ENCODE results near the gene NFATC2IP.

NFATC2IP gene

DNA sequence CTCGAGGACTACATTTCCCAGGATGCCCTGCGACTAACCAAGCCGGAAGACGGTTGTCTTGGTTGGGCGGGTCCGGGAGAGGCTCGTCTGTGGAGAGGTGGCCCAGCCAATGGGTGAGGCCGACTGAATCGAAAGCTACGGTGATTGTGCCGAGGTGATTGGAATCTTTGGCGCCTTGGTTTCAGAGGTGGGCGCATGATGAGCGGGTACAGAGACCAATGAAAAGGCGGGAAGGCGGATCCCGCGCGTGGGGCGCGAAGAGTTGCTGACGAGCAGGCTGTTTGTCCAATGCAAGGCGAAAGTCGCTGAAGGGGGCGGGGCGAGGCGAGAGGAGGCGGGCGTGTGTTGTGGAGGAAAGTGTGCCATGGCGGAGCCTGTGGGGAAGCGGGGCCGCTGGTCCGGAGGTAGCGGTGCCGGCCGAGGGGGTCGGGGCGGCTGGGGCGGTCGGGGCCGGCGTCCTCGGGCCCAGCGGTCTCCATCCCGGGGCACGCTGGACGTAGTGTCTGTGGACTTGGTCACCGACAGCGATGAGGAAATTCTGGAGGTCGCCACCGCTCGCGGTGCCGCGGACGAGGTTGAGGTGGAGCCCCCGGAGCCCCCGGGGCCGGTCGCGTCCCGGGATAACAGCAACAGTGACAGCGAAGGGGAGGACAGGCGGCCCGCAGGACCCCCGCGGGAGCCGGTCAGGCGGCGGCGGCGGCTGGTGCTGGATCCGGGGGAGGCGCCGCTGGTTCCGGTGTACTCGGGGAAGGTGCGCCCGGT is at the start of gene NFATC2IP:
Gene NFATC2IP, plus strand, starts transcription at position 290 of the 762 bp plus-strand sequence. Its CDS starts 75 bp downstream, at position 365.
- DNase-seq (ENCODE audit: low read depth): peak; percentile 99

DNA sequence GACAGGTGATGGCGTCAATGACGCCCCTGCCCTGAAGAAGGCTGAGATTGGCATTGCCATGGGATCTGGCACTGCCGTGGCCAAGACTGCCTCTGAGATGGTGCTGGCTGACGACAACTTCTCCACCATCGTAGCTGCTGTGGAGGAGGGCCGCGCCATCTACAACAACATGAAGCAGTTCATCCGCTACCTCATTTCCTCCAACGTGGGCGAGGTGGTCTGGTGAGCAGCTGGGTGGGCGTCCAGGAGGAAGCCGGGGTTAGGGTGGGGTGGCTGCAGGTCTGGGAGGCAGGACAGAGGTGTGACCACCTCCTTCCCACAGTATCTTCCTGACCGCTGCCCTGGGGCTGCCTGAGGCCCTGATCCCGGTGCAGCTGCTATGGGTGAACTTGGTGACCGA is 48.9 kb upstream of the NFATC2IP start:
- DNase-seq (ENCODE audit: low read depth): no peak

DNA sequence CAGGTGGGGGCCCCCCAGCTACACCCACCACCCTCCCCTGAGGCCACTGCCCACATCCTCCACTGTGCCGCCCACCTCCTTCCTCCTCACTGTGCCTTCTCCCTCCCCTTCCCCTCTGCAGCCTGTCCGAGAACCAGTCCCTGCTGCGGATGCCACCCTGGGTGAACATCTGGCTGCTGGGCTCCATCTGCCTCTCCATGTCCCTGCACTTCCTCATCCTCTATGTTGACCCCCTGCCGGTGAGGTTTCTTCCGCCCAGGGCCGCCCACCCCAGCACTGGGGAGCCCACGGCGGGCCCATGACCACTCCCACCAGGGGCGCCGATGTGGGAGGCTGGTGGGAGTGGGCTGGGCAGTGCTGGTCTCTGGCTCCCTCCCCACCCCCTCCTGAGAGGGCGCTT is 47.8 kb upstream of the NFATC2IP start:
- no peak for DNase-seq (ENCODE audit: low read depth)

DNA sequence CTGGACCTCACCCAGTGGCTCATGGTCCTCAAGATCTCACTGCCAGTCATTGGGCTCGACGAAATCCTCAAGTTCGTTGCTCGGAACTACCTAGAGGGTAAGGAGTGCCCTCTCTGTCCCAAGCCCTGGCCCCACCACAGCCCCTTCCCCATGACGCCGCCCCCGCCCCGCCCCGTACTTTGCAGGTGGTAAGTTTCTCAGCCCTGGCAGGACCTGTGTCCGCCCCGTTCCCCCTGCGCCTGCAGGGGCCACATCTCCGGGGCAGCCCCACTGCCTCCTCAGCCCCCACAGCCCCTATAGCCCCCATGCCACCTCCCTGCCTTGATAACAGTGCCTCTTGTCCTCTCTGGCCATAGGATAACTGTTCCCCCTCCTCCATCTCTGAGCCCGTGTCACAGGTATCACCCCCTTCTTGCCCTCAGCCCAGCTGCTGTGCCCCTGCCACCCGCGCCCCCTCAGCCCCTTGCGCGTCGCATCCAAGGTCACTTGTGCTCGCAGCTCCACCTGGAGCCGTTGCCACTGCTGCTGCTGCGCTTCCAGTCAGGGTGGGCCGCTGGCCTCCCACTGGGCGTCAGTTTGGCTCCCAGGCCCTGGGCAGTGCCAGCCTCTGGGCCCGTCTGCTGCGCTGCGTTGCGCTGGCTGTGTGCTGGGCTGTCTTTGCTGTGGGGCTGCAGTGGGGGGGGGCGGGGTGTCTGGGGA is 47.2 kb upstream of the NFATC2IP start:
- no peak for DNase-seq (ENCODE audit: low read depth)

DNA sequence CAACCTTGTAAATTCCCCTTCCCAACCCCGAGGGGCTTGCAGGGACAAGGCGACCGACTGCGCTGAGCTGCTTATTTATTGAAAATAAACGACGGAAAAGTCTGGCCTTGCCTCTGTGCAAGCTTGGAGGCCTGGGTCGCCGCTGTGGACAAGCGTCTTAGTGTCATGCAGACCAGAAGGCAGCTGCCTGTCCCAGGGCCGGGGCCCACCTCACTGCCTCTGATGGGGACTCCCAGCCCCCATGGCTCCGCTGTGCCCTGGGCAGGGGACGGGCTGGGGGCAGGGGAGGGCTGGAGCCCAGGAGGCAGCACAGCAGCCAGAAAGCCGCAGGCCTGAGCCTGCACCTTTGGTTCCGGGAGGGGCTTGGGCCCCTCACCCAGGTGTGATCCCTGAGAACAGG is 46.4 kb upstream of the NFATC2IP start:
- no peak for DNase-seq (ENCODE audit: low read depth)

DNA sequence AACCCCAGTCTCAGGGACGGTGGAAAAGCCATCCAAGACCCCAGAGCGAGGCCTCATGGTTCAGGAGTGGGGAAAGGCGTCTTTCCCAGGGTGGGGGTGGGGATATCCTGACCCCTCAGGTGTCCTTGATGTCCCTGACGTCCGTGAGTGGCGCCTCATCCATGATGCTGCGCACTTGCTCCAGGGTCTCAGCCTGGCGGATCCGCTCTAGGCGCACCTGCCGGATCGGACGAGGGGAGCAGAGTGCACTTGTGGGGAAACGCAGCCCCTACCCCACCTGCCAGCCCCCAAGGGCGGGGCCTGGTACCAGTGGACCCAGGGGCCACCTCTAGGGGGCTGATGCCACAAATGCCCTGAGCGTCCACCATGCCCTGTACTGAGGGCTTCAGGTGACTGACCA is 45.9 kb upstream of the NFATC2IP start:
- no peak for DNase-seq (ENCODE audit: low read depth)

DNA sequence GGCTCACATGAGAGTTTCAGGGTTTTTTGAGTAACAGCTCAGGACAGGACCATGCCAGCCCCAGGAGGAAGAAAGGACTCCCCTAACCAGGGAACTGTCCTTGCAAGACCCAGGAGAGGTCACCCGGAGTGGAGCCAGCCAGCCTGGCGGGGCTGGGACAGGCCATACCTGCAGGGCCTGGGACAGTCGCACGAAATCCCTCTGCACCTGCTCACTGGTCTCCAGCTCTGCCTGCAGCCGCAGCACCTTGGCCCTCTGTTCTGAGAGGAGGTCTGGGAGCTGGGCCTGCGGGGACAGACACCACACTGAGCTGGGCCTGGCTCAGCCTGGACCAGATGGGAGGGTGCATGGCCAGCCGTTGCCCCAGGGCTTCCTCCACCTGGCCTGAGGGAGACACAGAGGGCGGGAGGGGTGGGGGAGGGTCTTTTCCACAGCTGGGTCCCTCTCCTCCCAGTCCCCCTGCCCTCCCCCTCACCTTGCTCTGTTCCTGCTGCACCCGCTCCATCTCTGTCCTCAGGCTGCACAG is 45.4 kb upstream of the NFATC2IP start:
- no peak for DNase-seq (ENCODE audit: low read depth)

DNA sequence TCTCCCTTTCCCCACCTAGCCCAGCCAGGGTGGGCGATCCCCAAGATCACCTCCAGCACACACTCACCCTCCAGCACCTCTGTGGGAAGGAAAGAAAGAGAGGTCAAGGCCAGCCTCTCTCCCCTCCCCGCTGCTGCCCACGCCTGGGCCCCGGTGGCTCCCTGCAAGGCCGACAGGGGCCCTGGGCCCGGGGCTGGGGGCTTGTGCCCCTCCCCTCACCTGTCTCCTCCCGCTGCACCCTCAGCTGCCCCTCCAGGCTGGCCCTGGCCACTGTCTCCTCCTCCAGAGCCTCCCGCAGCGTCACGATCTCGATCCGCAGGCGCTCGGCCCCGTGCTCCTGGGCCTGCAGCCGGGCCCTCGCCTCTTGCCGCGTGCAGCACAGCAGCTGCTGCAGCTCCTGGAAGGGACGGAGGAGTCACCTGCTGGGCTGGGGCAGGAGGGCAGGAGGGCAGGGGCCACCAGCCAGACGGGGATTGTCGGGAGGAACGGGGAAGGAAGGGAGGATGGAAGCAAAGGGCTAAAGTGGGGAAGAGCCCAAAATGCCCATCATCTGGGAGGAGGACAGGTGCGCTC is 44.9 kb upstream of the NFATC2IP start:
- DNase-seq (ENCODE audit: low read depth): no peak

DNA sequence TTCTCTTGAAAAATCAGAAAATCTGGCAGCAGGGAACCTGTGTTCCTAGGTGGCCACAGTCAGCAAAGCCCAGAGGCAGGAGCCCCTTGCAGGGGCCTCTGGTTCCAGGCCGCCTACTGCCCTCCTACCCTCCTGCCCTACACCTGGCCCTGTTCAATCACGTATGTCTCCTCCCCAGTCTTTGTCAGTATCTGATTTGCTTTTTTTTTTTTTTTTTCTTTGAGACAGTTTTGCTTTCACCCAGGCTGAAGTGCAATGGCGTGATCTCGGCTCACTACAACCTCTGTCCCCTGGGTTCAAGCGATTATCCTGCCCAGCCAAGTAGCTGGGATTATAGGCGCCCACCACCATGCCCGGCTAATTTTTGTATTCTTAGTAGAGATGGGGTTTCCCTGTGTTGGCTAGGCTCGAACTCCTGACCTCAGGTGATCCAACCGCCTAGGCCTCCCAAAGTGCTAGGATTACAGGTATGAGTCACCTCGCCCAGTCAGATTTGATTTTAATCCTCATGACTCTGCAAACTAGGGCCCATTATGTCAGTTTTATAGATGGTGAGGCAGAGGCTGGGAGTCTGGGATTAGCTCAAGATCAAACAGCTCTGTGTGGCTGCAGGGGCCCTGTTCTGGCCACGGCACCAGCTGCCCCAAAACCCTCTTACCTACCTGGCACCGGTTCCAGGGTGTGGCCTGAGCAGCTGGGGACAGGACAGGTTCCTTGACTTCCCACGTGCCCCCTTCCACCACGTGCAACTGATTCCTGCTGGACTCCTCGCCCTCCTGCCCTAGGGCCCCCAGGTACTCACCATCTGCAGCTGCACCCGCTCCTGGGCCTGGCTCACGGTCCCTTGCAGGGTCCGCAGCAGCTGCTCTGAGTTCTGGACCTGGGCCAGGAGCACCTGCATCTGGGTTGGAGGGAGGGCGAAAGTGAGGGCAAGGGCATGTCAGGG is 40.4 kb upstream of the NFATC2IP start:
- DNase-seq (ENCODE audit: low read depth): no peak

DNA sequence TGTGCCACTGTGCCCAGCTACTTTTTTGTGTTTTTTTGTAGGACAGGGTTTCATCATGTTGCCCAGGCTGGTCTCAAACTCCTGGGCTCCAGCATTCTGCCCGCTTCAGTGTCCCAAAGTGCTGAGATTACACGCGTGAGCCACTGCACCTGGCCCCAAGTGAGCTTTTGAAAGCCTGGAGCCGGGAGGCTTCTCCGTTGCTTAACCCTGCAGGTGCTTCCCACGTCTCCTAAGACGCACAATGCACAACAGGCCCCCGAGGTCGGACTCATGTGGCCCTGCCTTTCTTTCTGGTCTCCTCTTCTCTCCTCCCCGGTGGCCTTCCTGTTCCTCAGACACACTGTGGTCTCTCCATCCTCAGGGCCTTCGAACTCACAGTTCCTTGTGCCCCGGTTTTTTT is 38.2 kb upstream of the NFATC2IP start:
- DNase-seq (ENCODE audit: low read depth): no peak

DNA sequence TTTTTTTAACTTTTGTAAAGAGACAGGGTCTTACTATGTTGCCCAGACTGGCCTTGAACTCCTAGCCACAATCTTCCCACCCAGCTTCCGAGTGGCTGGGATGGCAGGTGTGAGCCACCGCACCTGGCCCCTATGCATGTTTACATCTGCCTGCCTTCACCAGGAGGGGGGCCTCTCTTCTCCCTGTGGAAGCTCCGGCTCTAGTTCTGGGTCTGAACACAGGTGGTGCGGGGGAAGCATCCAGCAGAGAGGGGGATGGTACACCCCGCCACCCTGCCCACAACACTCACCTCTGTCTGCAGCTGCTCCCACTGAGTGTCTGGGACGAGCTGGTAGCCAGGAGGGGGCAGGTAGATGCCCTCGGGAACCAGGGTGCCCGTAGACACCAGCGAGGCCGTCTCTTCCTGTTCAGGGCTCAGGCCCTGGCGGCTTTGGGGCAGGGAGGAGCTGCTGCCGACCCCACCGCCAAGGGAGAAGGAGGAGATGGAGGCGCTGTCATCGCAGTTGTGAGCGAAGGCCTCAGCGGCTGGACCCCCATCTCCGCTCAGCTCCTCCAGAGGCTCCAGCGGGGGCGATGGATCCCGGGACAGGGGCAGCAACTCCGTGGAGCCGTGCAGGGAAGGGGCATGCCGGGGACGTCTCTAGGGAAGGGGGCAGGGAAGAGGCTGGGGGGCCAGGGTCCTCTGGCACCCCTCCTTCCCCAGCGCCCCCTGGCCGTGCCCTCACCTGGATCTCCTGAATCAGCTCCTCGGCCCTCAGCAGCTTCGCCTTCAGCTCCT is 36.6 kb upstream of the NFATC2IP start:
- DNase-seq (ENCODE audit: low read depth): no peak

DNA sequence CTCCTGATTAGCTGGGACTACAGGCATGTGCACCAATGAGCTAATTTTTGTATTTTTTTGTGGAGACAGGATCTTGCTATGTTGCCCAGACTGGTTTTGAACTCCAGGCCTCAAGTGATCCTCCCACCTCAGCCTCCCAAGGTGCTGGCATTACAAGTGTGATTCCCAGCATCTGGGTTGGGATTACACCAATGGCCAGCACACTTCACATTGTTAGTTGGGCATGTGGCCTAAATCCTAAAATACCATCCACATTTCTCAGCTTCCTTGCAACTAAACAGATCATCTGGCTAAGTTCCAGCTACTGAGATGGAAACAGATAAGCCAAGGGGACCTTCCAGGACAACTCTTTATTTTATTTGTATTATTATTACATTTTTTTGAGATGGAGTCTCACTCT is 35.6 kb upstream of the NFATC2IP start:
- no peak for DNase-seq (ENCODE audit: low read depth)

DNA sequence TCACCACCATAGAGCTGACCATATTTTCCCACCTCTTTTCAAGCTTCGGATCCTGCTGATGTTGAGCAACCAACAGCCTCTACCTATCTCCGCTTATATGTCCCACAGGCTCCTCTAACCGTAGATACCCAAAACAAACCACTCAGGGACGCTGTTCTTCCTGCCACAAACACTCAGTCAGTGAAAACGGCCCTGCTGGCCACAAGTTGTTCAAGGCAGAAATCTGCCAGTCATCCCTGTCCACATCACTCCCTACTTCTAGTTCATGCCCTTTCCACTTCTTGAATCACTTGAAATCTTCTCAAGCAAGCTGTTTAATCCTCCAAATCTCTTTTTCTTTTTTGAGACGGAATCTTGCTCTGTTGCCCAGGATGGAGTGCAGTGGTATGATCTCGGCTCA is 33.6 kb upstream of the NFATC2IP start:
- DNase-seq (ENCODE audit: low read depth): no peak

DNA sequence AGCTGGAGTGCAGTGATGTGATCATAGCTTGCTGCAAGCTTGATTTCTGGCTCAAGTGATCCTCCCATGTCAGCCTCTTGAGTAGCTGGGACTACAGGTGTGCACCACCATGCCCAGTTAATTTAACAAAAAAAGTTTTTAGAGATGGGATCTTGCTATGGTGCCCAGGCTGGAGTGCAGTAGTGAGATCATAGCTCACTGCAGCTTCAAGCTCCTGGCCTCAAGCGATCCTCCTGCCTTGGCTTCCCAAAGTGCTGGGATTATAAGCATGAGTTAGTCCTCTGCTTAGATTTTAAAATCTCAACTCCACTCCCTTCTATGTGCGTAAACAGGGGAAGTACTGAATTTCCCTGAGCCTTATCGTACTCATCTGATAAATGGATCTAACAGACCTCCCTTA is 32.0 kb upstream of the NFATC2IP start:
- no peak for DNase-seq (ENCODE audit: low read depth)

DNA sequence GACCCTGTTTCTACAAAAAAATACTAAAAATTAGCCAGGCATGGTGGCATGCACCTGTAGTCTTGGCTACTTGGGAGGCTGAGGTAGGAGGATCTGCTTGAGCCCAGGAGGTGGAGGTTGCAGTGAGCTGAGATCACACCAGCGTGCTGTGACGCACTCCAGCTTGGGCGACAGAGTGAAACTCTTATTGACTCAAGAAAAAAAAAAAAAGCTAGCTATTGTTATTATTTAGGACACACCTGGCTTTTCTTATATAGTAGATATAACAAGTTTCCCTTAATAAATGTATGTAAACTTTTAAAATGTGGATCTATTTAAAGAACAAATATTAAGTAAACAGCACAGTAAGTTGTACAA is 27.5 kb upstream of the NFATC2IP start:
- no peak for DNase-seq (ENCODE audit: low read depth)

DNA sequence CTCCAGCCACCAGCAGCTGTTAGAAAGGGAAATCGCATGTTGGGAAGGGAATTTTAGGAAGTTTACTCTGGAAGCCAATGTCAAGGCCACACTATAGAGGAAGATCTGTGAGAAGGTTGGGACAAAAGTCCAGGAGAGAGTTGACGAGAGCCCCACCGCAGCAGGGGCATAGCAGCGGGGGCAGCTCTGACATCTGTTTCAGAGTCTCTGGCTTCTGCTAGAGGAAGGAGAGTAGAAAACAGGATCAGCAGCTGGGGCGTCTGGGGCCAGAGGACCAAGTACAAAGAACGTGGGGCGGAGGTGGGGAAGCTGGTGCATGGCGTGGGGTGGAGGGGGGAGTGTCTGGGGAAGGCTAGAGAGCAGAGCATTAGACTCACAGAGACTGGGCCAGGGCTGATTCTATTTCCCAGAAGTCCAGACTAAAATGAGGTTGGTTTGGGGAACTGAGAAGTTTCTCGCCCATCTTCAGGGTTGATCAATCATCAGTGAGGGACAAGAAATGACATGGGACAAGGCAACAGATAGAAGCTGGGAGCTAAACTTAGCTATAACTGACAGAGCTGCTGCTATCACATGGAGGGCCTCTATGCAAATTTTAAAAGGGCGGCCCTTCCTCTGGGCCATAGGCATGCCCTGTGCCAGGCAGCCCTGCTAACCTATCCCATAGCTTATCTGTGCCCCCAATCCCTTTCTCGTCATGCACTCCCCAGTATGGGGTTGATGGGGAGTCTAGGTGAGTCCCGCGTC is 26.9 kb upstream of the NFATC2IP start:
- DNase-seq (ENCODE audit: low read depth): no peak

DNA sequence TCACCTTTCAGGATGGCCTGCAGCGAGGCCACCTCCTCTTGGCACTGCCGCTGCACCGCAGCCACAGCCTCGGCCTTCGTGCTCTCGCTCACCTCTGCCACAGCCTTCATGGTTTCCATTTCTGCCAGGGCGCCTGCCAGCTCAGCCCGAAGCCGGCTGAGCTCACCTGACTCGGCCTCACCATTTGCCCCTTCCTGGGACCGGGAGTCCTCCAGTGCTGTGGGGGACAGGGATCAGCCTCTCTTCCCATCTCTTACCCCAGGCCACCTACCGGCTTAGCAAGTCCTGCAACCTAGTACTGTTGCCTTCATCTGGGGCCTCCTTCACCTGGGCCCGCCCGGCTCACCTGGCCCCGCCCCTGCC is 26.4 kb upstream of the NFATC2IP start:
- no peak for DNase-seq (ENCODE audit: low read depth)

DNA sequence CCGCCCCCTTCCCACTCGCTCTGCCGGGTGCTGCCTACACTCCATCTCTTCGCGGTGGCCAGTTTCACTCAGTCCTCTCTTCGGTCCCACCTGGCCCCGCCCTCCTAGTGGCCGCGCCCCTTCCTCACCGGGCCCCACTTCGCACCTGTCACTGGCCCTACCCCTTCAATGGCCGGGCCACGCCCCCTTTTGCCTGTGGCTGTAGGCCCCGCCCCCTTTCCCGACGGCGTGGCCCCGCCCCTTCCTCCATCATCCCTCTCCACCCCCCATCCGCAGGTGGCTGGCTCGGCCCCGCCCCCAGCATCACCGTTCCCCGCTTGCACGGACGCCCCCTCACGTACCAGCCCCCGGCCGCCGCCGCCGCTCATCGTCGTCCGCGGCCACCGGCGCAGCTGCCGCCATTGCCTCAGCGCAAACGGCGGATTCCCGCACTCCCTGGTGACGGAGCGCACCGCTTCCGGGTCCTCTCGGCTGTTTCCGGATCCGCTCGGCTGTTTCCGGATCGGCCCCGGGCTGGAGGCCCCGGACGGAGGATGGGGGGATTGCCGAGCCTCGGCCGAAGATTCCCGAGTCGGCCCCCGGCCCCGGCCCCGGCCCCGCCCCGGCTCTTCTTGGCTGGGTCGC is 25.9 kb upstream of the NFATC2IP start, which contains the start of gene RABEP2:
Gene RABEP2, minus strand, starts transcription at position 477 of the 624 bp plus-strand sequence. Its CDS starts 75 bp downstream, at position 402.
- peak; percentile 59 for DNase-seq (ENCODE audit: low read depth)

DNA sequence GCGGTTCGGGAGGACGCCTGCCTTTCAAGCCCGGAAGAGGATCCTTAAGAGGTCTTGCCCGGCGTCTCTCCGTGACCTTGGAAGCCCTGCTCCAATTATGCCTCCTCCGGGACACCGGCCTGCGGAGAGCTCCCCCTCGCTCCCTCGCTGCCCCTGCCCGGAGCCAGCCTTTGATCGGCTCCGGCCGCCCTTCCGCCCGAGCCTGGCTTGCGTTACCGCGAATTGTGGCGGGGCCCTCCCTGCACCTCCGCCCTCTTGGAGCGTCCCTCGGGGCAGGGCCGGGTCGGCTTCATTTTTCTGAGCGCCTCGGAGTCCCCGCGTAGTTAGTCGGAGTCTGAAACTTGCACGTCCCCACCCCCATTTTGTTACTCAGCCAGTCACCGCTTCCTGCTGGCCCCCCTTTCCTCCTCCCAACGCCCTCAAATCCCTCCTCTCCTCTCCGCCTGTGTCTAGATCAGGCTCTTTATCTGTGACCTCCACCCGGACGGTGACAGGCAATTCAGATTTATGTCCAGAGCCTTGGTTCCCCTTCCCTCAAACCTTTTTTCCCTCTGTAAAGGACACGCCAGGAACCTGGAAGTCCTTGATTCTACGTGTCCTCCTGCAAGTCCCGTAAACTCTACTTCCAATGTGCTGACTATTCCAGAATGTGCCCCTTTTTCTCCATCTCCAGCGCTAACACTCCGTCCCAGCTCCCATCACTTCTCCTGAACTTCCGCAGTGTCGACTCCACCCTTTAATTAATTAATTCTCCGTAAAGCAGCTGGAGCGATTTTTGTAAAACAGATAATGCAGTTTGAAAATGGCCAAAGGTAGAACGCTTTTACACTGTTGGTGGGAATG is 25.1 kb upstream of the NFATC2IP start:
- peak; percentile 85 for DNase-seq (ENCODE audit: low read depth)
